GM19023 (cell line): ENCODE measurements around the gene CHRNB1.
A peak's percentile ranks its signal among the peaks of the same experiment; 100 is the strongest.

Experiments
- ATAC-seq: cut with Tn5 transposase; IDR thresholded peaks from one replicate; pipeline ENCODE4 v1.9.1; 2021; ENCODE audit warnings: mild to moderate bottlenecking, moderate library complexity; ENCODE audit not compliant: unreplicated experiment

The CHRNB1 gene

DNA sequence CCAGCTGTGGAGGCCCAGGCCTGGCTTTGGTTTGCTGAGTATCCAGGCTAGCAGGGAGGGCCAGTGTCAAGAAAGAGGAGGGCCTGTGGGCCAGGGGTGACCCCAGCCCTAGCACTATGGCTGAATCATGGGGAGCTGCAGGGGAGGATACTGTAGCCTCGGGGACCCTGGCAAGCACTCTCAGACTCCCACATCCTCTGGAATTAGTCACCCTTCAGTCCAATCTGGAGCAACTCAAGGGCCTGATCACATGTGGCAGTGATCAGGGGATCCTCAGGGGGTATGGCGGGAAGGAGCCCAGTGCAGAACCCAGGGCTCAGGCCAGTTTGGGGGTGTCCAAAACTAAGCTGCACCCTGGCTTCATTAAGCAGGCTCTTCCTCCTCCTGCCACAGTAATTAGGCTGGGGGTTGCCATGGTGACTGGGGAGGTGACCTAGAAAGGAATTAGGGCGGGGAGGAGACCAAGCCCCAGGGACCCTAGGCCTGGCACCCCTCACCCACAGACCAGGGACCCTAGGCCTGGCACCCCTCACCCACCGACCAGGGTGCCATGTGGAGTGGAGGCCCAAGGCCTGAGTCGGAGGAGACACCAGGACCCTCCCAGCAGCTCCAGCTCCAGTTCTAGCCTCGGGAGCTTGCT is 31.4 kb upstream of the CHRNB1 start:
- ATAC-seq, result no peak

GRCh38 chr17:7414837-7415236 is 30.0 kb upstream of the CHRNB1 start:
- no peak for ATAC-seq

DNA sequence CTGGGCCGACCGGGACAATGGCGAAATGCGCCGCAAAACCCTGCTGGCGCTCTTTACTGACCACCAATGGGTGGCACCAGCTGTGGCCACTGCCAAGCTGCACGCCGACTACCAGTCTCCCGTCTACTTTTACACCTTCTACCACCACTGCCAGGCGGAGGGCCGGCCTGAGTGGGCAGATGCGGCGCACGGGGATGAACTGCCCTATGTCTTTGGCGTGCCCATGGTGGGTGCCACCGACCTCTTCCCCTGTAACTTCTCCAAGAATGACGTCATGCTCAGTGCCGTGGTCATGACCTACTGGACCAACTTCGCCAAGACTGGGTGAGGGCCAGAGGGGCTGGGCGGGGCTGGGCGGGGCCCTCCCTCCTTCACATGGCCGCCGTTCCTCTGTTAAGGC is 29.1 kb upstream of the CHRNB1 start:
- no peak for ATAC-seq

DNA sequence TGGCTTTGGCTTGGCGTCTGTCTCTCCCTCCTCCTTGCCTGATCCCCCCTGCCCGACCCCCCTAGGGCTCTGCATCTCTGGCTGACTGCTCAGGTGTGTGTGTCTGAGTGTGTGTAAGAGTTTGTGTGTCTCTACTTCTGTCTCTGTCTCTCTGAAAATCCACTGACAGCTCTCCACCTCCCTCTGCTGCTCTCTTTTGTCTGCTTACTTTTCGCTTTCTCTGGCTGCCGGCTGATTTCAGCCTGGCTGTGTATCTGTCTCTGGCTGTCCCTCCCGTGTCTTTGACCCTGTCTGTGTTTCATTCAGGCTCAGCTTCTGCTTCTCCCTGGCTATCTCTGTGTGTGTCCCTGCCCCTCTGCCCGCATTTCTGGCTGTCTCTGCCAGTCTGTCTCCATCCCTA is 28.5 kb upstream of the CHRNB1 start:
- no peak for ATAC-seq

GRCh38 chr17:7417056-7417655 is 27.7 kb upstream of the CHRNB1 start:
- no peak for ATAC-seq

GRCh38 chr17:7418472-7419152 is 26.2 kb upstream of the CHRNB1 start:
- no peak for ATAC-seq

DNA sequence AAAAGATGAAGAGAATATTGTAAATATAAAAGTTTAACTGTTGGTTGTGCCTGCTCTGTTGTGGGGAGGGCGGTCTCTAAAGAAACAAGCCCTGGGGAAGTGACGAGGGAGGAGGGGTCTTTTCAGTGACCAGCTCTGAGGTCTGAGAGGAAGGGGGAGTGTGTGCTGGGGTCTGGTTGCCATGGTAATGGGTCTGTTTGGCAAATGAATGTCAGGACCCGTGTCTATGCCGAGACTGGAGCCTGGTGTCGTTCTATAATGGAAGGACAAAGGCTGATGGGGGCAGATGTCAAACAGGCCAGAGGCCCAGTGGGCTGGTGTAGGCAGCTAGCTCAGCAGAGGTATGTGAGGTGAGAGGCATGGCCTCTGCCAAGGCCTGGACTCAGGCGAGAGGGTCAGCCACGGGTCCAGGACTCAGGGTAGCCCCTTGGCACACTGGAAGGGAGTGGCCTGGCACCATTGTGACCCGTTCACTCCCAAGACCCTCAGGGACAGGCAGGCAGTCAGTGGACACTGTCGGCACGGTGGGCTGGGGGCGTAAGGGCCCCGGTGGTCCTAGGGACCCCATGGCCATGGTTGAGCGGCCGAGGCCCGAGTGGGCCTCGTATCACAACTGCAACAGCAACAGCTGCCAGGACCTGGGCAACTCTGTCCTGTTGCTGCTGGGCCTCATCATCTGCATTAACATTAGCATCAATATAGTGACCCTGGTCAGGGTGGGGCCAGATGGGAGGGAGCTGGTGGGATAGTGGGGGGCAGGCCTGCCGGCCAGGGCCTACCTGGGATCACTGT is 24.8 kb upstream of the CHRNB1 start, which contains the start of gene SPEM1:
Gene SPEM1, plus strand, starts transcription at position 506 of the 792 bp plus-strand sequence. Its CDS starts 61 bp downstream, at position 567.
- no peak for ATAC-seq

GRCh38 chr17:7421186-7421585 is 23.7 kb upstream of the CHRNB1 start:
- ATAC-seq, result no peak

DNA sequence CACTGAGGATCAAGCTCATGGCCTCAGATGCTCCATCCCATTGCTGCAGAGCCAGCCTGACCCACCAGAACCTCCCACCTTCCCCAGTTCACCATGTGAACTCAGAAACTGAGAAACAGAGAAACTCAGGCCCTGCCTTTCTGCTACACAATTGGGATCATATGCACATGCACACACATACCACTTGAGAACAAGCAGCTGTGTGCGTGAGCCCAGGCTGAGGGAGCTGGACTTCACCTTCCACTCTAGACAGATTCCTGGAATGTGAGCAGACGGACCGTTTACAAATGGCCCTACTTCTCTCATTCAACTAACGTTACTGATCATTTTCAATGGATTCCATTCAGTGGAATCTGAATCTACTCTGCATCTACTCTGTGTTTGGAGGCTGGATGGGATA is 21.2 kb upstream of the CHRNB1 start:
- ATAC-seq, result no peak

DNA sequence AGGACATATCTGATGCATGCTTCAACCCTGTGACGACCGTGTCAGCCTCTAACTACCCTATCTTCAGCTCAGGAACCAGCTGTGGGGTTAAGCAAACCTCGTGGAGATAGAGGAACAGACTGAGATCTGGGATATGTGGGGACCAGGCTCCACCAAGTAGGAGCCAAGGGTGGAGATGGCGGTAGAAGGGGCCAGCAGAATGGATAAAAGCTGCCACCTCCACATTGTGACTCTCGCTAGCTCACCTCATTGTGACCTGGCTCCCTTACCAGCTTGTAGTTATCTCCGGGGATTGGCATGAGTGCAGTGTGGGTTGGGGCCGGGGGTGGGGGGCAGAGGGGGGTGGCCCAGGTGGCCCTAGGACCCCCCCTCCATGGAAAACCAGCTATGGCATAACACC is 19.5 kb upstream of the CHRNB1 start, which contains the start of gene SPEM2:
Gene SPEM2, plus strand, starts transcription at position 301 of the 400 bp plus-strand sequence. Its CDS starts 73 bp downstream, at position 374.
- no peak for ATAC-seq

DNA sequence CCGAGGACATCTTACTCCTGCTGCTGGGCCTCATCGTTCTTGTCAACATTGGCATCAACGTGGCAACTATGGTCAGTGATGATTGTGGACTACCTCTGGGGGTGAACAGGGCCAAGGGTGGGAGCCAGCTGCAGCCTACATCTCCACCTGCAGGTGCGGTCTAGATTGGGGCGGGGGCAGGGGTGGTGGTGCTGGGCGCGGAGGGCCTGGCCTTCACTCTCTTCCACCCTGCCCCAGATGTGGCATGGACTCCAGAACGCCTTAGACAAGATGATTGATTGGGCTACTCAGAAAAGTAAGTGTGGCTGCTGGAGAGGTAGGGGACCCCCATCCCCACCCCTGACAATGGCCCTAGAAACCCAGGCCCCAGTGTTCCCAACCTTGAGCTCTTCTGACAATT is 19.1 kb upstream of the CHRNB1 start:
- ATAC-seq, result no peak

- no peak for ATAC-seq
Measured at GRCh38 chr17:7426203-7426863, 18.5 kb upstream of the CHRNB1 start.

- ATAC-seq, result no peak
Measured at GRCh38 chr17:7426896-7427489, 17.9 kb upstream of the CHRNB1 start.

- ATAC-seq, result no peak
Measured at GRCh38 chr17:7427549-7427948, 17.3 kb upstream of the CHRNB1 start.

DNA sequence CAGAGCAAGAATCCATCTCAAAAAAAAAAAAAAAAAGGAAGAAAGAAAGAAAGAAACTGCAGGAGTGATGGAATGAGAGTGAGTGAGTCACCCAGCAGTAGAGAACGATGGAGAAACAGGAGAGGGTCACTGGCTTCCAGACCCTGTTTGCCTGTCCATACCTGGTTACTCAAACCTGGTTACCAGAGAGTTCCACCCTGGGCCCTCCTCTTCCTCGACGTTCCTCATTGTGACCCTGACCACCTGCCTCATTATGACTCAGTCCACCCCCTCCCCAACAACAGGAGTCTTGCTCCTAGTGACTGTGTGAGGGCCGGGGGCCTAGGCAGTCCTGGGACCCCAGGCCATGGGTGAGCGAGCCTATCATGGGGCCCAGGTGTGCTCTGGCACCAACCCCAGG is 16.3 kb upstream of the CHRNB1 start, which contains the start of gene SPEM3:
Gene SPEM3, plus strand, starts transcription at position 301 of the 400 bp plus-strand sequence. Its CDS starts 46 bp downstream, at position 347.
- ATAC-seq, result no peak

DNA sequence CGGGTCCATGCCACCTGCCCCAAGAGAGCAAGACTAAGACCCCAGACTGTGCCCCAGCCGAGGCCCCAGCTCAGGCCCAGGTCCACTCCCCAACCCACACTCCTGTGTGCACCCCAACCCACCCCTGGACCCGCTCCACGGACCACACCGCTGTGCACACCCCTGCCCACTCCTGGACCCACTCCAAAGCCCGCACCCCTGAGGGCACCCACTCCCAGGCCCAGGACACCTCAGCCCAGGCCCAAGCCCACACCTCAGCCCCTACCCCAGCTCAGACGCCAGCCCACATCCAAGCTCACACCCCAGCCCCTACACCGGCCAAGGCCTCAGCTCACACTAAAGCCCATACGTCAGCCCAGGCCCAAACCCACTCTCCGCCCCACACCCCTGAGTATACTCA is 15.1 kb upstream of the CHRNB1 start:
- no peak for ATAC-seq

- ATAC-seq, result no peak
Measured at GRCh38 chr17:7431231-7431630, 13.6 kb upstream of the CHRNB1 start.

DNA sequence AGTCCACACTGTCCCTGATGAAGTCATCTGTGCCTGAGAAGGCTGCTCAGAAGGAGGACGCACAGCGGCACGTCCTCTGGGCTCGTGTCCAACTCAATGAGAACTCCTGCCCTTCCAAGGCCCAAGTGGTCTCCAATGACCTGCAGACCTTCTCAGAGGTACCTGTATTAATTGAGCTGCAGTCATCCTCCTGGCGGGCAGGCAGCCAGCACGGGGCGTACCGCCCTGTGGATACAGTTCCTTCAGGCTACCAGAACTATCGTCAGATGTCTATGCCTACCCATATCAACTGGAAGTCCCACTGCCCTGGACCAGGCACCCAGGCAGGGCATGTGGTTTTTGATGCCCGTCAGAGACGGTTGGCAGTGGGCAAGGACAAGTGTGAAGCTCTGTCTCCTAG is 12.6 kb upstream of the CHRNB1 start:
- ATAC-seq, result no peak

GRCh38 chr17:7435676-7436555 is 8.9 kb upstream of the CHRNB1 start:
- peak; percentile 17 for ATAC-seq
